ENCODE measurements around the gene CABP2. TPM values are rescaled to one million over a fixed set of nuclear protein-coding genes. Genes with fewer than 3 reads are reported as not detected.

The CABP2 gene
- polyA plus RNA-seq, 1 of the 3 experiments (the other 2 are of a cell fraction), result not detected

- Histone ChIP-seq H3K79me2 (ENCODE audit: insufficient read depth) (peaks cover 4% of the 10 kb centered on the region), H3K27me3 (ENCODE audit: insufficient read depth) (no peaks in the 10 kb centered on the region), H3K9me2 (no peaks in the 10 kb centered on the region), H3K4me1 (ENCODE audit: control insufficient read depth in 1 of 2, insufficient read depth in 2 of 2, low read depth in 1 of 2, low read length in 1 of 2) (no peaks in the 10 kb centered on the region), H3K27ac (ENCODE audit: low read depth in 2 of 2, low read length in 1 of 2) (no peak overlapping the region), H4K20me1 (ENCODE audit: insufficient read depth) (no peaks in the 10 kb centered on the region), H3K9ac (no peak overlapping the region), H3K9me3 (no peaks in the 10 kb centered on the region), H3K4me2 (no peak overlapping the region), H2AFZ (ENCODE audit: low read depth) (no peak overlapping the region), H3K36me3 (replicated peaks in 1 of 2; ENCODE audit: control insufficient read depth in 1 of 2, insufficient read depth in 2 of 2, low read length in 1 of 2) (peaks cover 0 to 49% of the 10 kb centered on the region in 2 experiments), H3F3A (replicated peaks; ENCODE audit: insufficient read depth) (peaks cover 6% of the 10 kb centered on the region), H3K4me3 (ENCODE audit: low read depth in 2 of 2, low read length in 1 of 2) (no peak overlapping the region)
- 100% methylated on average over 3 of the region's 15 CpGs for WGBS (ENCODE audit: low lambda C conversion rate)
- DNase-seq, result no peak
- ChIA-PET CTCF (interaction anchor here (1.5 kb wide), 1 partner anchor 108 kb away, joined by 4 read pairs; no protein-coding TSS in a partner anchor), POLR2A (interaction anchor here (1.1 kb wide), 1 partner anchor 9 kb away, joined by 5 read pairs; no protein-coding TSS in a partner anchor)
- TF ChIP-seq CHD2 (IDR thresholded peaks at IDR 0.05; ENCODE audit: low read length, partially characterized antibody) (no peak), POLR2AphosphoS5 (IDR thresholded peaks at IDR 0.05; ENCODE audit: low read depth, low read length) (no peak), CTCF (IDR thresholded peaks at IDR 0.05) (no peak), REST (IDR thresholded peaks at IDR 0.05; ENCODE audit: low read depth, low read length) (no peak), SIN3A (IDR thresholded peaks at IDR 0.05; ENCODE audit: borderline replicate concordance, low read depth, low read length) (no peak), MEF2A (IDR thresholded peaks at IDR 0.05; ENCODE audit: borderline replicate concordance, low read depth) (no peak), RFX5 (IDR thresholded peaks at IDR 0.05; ENCODE audit: low read length) (no peak), JUND (IDR thresholded peaks at IDR 0.05) (no peak), RCOR1 (IDR thresholded peaks at IDR 0.05; ENCODE audit: low read length) (no peak), RXRA (IDR thresholded peaks at IDR 0.05; ENCODE audit: borderline replicate concordance, low read depth) (no peak), FOXM1 (IDR thresholded peaks at IDR 0.05; ENCODE audit: low read depth) (no peak), USF2 (IDR thresholded peaks at IDR 0.05; ENCODE audit: borderline replicate concordance, low read depth, low read length) (no peak), YY1 (IDR thresholded peaks at IDR 0.05; ENCODE audit: low read depth) (no peak), RAD21 (IDR thresholded peaks at IDR 0.05; ENCODE audit: low read length) (no peak)
Observed at GRCh38 chr11:67490727-67491065, 32.5 kb downstream of the CABP2 start.
